ENCODE measurements around the gene KRTAP10-10. TPM values are rescaled to one million over a fixed set of nuclear protein-coding genes. Genes with fewer than 3 reads are reported as not detected.
A peak's percentile ranks its signal among the peaks of the same experiment; 100 is the strongest.
"Not testable (repeated sequence)": the region's sequence is repeated elsewhere in the genome, so short reads cannot be mapped to it uniquely, and the experiment has no call there.

KRTAP10-10 gene
- total RNA-seq, 2 experiments from 2014 or later: not detected

- DNase-seq: no peak
- ATAC-seq: no peak
- Mint-ChIP-seq H3K9me3 (ENCODE audit: low read depth) (peaks cover 16% of the 10 kb centered on the region), H3K36me3 (peaks cover 50% of the 10 kb centered on the region), H3K4me3 (peak overlapping the region; percentile 61), H3K27ac (peak overlapping the region; percentile 96), H3K27me3 (no peaks in the 10 kb centered on the region), H3K4me1 (peaks cover 64% of the 10 kb centered on the region)
- CTCF ChIA-PET: interaction anchor here (1.2 kb wide), 1 partner anchor 137 kb away, joined by 4 read pairs; no protein-coding TSS in a partner anchor
Observed at GRCh38 chr21:44656868-44657267, 19.7 kb downstream of the KRTAP10-10 start.

DNA sequence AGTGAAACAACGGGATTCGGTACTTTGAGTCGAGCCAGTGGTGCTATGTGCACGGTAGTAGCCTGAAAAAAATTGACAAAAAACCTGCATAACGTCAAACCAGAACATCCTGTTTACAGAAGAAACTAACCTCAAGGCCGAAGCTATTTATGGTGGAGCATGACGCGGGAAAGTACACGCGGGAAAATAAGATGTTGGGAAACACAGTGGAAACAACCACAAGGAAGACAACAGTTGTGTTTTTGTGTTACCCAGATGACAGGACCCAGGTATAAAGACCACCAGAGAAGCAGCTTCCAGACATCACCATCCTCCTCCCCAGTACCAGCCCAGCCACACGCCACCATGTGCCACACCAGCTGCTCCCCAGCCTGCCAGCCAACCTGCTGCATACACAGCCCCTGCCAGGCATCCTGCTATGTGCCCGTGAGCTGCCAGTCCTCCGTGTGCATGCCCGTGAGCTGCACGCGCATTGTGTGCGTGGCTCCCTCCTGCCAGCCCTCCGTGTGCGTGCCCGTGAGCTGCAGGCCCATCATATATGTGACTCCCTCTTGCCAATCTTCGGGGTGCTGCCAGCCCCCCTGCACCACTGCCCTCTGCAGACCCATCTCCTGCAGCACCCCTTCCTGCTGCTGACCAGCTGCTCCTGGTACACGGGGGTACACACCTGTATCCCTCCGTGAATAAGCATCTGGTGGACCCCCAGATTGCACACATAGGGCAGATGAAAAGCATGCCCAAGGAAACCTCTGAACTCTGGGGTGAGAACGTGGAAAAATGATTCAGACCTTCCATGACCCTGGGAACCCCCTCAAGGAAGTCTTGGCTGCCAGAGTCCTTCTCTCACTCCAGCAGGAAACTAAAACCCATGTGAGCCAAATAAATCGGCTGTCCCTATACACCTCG, 20.7 kb downstream of the KRTAP10-10 start, which contains the start of gene KRTAP12-3:
Gene KRTAP12-3 (plus strand): TSS at position 298 of the 906 bp plus-strand sequence. CDS start 48 bp downstream, at position 346.
- peaks cover 19% of the 10 kb centered on the region for H3K9me3 Mint-ChIP-seq (ENCODE audit: low read depth)
- peaks cover 64% of the 10 kb centered on the region for H3K4me1 Mint-ChIP-seq
- peak within 1 kb of the TSS; percentile 96 for H3K27ac Mint-ChIP-seq
- CTCF ChIA-PET: interaction anchor here (1.0 to 1.6 kb wide), 4 partner anchors 8 to 144 kb away, joined by 3 to 4 read pairs (median 4); partner anchors contain the start of gene UBE2G2
- ATAC-seq (peak; percentile 84), DNase-seq (peak; percentile 70)
- peak within 1 kb of the TSS; percentile 61 for H3K4me3 Mint-ChIP-seq
- H3K27me3 Mint-ChIP-seq: peaks cover 4% of the 10 kb centered on the region
- H3K36me3 Mint-ChIP-seq: peaks cover 54% of the 10 kb centered on the region

GRCh38 chr21:44658541-44658910, 21.4 kb downstream of the KRTAP10-10 start:
- H3K27ac Mint-ChIP-seq: peak overlapping the region; percentile 96
- H3K4me1 Mint-ChIP-seq: peaks cover 63% of the 10 kb centered on the region
- peaks cover 4% of the 10 kb centered on the region for H3K27me3 Mint-ChIP-seq
- peaks cover 21% of the 10 kb centered on the region for H3K9me3 Mint-ChIP-seq (ENCODE audit: low read depth)
- CTCF ChIA-PET: interaction anchor here (1.0 to 1.6 kb wide), 3 partner anchors 9 to 143 kb away, joined by 3 to 4 read pairs (median 3); partner anchors contain the start of gene UBE2G2
- ATAC-seq (no peak), DNase-seq (no peak)
- peaks cover 53% of the 10 kb centered on the region for H3K36me3 Mint-ChIP-seq
- H3K4me3 Mint-ChIP-seq: peak overlapping the region; percentile 23

- peaks cover 58% of the 10 kb centered on the region for H3K4me1 Mint-ChIP-seq
- ATAC-seq (peak; percentile 59), DNase-seq (peak; percentile 67)
- H3K4me3 Mint-ChIP-seq: peak overlapping the region; percentile 23
- H3K36me3 Mint-ChIP-seq: peaks cover 48% of the 10 kb centered on the region
- H3K27me3 Mint-ChIP-seq: peaks cover 4% of the 10 kb centered on the region
- CTCF ChIA-PET: interaction anchor here (1.0 to 1.5 kb wide), 2 partner anchors 9 to 27 kb away, joined by 3 to 4 read pairs; no protein-coding TSS in a partner anchor
- peak overlapping the region; percentile 96 for H3K27ac Mint-ChIP-seq
- H3K9me3 Mint-ChIP-seq (ENCODE audit: low read depth): peaks cover 21% of the 10 kb centered on the region
Observed at GRCh38 chr21:44658913-44659595, 21.9 kb downstream of the KRTAP10-10 start.

DNA sequence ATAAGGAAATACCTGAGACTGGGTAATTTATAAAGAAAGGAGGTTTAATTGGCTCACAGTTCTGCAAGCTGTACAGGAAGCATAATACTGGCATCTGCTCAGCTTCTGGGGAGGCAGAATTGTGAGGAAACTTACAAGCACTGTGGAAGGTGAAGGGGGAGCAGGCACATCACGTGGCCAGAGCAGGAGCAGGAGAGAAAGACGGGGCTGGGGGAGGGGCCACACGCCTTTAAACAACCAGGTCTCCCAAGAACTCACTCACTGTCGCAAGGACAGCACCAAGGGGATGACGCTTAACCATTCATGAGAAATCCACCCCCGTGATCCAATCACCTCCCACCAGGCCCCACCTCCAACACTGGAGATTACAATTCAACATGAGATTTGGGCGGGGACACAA, 24.4 kb downstream of the KRTAP10-10 start:
- H3K4me3 Mint-ChIP-seq, H3K27me3 Mint-ChIP-seq, CTCF ChIA-PET, H3K27ac Mint-ChIP-seq, ATAC-seq, DNase-seq: not testable (repeated sequence)
- Mint-ChIP-seq H3K4me1 (peaks cover 37% of the 10 kb centered on the region), H3K9me3 (ENCODE audit: low read depth) (peaks cover 14% of the 10 kb centered on the region), H3K36me3 (peaks cover 35% of the 10 kb centered on the region)

- H3K36me3 Mint-ChIP-seq: peaks cover 16% of the 10 kb centered on the region
- no peak overlapping the region for H3K27ac Mint-ChIP-seq
- H3K27me3 Mint-ChIP-seq: peaks cover 20% of the 10 kb centered on the region
- peaks cover 10% of the 10 kb centered on the region for H3K9me3 Mint-ChIP-seq (ENCODE audit: low read depth)
- ATAC-seq: no peak
- H3K4me3 Mint-ChIP-seq: no peak overlapping the region
- DNase-seq: no peak
- CTCF ChIA-PET: no interaction called here
- H3K4me1 Mint-ChIP-seq: peaks cover 5% of the 10 kb centered on the region
Observed at GRCh38 chr21:44664691-44665090, 27.5 kb downstream of the KRTAP10-10 start.

- H3K27ac Mint-ChIP-seq: no peak within 1 kb of the TSS
- DNase-seq: no peak
- CTCF ChIA-PET: no interaction called here
- H3K9me3 Mint-ChIP-seq (ENCODE audit: low read depth): peaks cover 9% of the 10 kb centered on the region
- no peaks in the 10 kb centered on the region for H3K4me1 Mint-ChIP-seq
- peaks cover 11% of the 10 kb centered on the region for H3K36me3 Mint-ChIP-seq
- peaks cover 20% of the 10 kb centered on the region for H3K27me3 Mint-ChIP-seq
- H3K4me3 Mint-ChIP-seq: no peak within 1 kb of the TSS
- ATAC-seq: no peak
Observed at GRCh38 chr21:44666401-44667320, 29.5 kb downstream of the KRTAP10-10 start, which contains the start of gene KRTAP12-2. Gene KRTAP12-2 (minus strand): TSS chr21:44666927. CDS start chr21:44666886, 41 bp downstream.

DNA sequence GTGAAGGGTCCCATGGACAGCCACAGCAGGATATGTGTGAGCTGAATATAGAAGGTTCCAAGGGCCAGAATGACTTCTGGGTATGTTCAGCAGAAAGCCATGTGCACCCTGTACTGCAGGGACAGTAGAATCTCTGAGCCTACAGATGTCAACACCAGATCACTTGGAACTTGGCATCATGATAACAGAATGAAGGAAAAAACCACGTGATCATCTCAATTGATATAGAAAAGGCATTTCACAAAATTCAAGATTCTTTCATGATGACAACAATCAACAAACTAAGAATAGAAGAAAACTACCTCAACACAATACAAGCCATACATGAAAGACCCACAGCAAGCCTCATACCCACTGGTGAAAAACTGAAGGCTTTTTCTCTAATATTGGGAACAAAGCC, 30.5 kb downstream of the KRTAP10-10 start:
- CTCF ChIA-PET: no interaction called here
- ATAC-seq (no peak), DNase-seq (no peak)
- Mint-ChIP-seq H3K4me3 (no peak overlapping the region), H3K4me1 (no peaks in the 10 kb centered on the region), H3K27me3 (peaks cover 16% of the 10 kb centered on the region), H3K27ac (no peak overlapping the region), H3K36me3 (peaks cover 5% of the 10 kb centered on the region), H3K9me3 (ENCODE audit: low read depth) (peaks cover 8% of the 10 kb centered on the region)

DNA sequence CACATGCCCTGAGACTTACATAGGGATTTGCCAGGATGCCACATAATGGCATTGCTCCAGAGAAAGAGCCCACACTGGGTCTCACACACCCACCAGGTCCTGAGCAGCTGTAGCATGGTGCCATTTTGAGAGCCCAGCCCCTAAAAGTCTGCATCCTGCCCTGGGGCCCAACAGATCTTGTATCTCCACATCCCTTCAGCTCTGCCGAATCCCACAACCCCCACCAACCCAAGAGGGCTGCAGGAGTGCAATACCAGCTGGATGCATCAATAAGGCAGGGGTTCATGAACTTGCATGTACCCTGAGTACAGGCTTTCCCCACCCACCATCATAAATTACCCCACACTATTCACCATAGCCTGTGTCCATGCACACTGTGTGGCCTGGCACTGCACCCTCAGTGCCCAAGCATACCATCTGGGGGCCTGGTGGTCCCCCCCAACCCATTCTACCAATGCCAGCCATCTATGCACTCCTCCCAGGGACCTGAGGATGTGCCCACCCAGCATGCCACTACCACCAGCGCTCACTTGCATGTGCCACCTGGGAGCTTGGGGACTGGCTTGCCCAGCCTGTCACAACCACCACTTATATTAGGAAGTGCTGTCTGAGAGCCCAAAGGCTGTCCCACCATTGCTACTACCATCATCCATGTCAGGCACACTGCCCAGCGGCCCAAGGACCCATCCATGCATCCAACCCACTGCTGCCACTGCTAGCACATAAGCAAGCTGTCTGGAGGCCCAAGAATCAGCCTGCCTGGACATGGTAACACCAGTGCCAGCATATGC, 33.7 kb downstream of the KRTAP10-10 start:
- ATAC-seq: no peak
- CTCF ChIA-PET: no interaction called here
- Mint-ChIP-seq H3K36me3 (peaks cover 7% of the 10 kb centered on the region), H3K27me3 (peaks cover 13% of the 10 kb centered on the region), H3K4me3 (no peak overlapping the region), H3K9me3 (ENCODE audit: low read depth) (peaks cover 14% of the 10 kb centered on the region), H3K27ac (no peak overlapping the region), H3K4me1 (no peaks in the 10 kb centered on the region)
- no peak for DNase-seq

- no peak for DNase-seq
Observed at GRCh38 chr21:44671911-44672310, 34.8 kb downstream of the KRTAP10-10 start.

GRCh38 chr21:44677881-44678280, 40.7 kb downstream of the KRTAP10-10 start:
- ATAC-seq: no peak
- peaks cover 3% of the 10 kb centered on the region for H3K27me3 Mint-ChIP-seq
- no peak overlapping the region for H3K27ac Mint-ChIP-seq
- no peak overlapping the region for H3K4me3 Mint-ChIP-seq
- peaks cover 7% of the 10 kb centered on the region for H3K9me3 Mint-ChIP-seq (ENCODE audit: low read depth)
- CTCF ChIA-PET: no interaction called here
- DNase-seq: no peak
- no peaks in the 10 kb centered on the region for H3K4me1 Mint-ChIP-seq
- peaks cover 1% of the 10 kb centered on the region for H3K36me3 Mint-ChIP-seq

More at GRCh38 chr21:44671911-44672310, 34.8 kb downstream of the KRTAP10-10 start:
- peaks cover 14% of the 10 kb centered on the region for H3K9me3 Mint-ChIP-seq (ENCODE audit: low read depth)
- H3K27ac Mint-ChIP-seq: no peak overlapping the region
- peaks cover 7% of the 10 kb centered on the region for H3K36me3 Mint-ChIP-seq
- H3K4me1 Mint-ChIP-seq: no peaks in the 10 kb centered on the region
- CTCF ChIA-PET: no interaction called here
- no peak overlapping the region for H3K4me3 Mint-ChIP-seq
- no peak for ATAC-seq
- H3K27me3 Mint-ChIP-seq: peaks cover 13% of the 10 kb centered on the region

DNA sequence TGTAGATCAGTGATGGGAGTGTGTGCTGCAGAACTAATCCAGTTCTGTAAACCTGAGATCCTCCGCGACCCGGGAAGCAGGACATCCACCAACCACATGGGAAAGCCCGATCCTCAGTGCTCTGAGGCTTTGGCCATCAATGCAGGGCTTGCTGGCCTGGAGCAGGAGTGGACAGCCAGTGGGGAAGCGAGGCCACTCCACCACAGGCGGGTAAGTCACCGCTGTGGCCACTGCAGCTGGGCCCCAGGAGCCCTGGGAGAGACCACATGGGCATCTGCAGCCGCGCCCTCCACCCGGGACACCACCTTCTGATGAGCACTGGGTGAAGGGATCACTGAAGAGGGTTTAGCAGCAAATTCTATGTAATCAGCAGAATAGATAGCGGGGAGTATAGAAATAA, 44.0 kb downstream of the KRTAP10-10 start:
- CTCF ChIA-PET: no interaction called here
- Mint-ChIP-seq H3K27me3 (peaks cover 6% of the 10 kb centered on the region), H3K9me3 (ENCODE audit: low read depth) (no peaks in the 10 kb centered on the region), H3K36me3 (no peaks in the 10 kb centered on the region), H3K27ac (no peak overlapping the region), H3K4me1 (peaks cover 7% of the 10 kb centered on the region), H3K4me3 (no peak overlapping the region)
- DNase-seq: no peak
- no peak for ATAC-seq
